Activated B cell treated with CpG ODN at 0.5 μM for 24 hours (primary cell): ENCODE measurements around the gene FES. TPM values are rescaled to one million over a fixed set of nuclear protein-coding genes. Genes with fewer than 3 reads are reported as not detected.

Source experiments
- ATAC-seq: fragments of 200-7000 bp; cut with Tn5 transposase; one replicate; pipeline ENCODE4 v1.10.0; 2021; ENCODE audit warnings: low read depth, mild to moderate bottlenecking, moderate library complexity
- CTCF ChIA-PET: fragments of 350-600 bp; sonication (Branson Sonifier 250); formaldehyde crosslinking; loops from one replicate; lab custom pipeline; 2021; ENCODE audit warnings: antibody characterized with exemption; lab: Charles Lee
- POLR2A ChIA-PET: fragments of 350-600 bp; sonication (Branson Sonifier 250); formaldehyde crosslinking; loops from one replicate; lab custom pipeline; 2021; ENCODE audit warnings: antibody characterized with exemption; lab: Charles Lee
- DNase-seq: peaks from one replicate; pipeline ENCODE4 v3.0.0; 2022
- H3K27ac Mint-ChIP-seq: one replicate; pipeline ENCODE4 v1.8.0; 2020; ENCODE audit warnings: mixed read lengths
- H3K27me3 Mint-ChIP-seq: one replicate; pipeline ENCODE4 v1.8.0; 2021; ENCODE audit warnings: mixed read lengths
- H3K36me3 Mint-ChIP-seq: one replicate; pipeline ENCODE4 v1.8.0; 2021; ENCODE audit warnings: low read depth, mixed read lengths
- H3K4me1 Mint-ChIP-seq: one replicate; pipeline ENCODE4 v1.8.0; 2021; ENCODE audit warnings: mixed read lengths
- H3K4me3 Mint-ChIP-seq: one replicate; pipeline ENCODE4 v1.8.0; 2020; ENCODE audit warnings: mild to moderate bottlenecking, mixed read lengths
- H3K9me3 Mint-ChIP-seq: one replicate; pipeline ENCODE4 v1.8.0; 2020; ENCODE audit warnings: mixed read lengths
- CTCF ChIP-seq: fragments of 200-600 bp; IDR thresholded peaks from one replicate; pipeline ENCODE4 v1.8.0; 2022; ENCODE audit warnings: antibody characterized with exemption, mild to moderate bottlenecking
- intact Hi-C: fragments of 100-400 bp; cut with micrococcal nuclease; formaldehyde crosslinking; loops from one replicate; pipeline ENCODE4 v1.15.1; 2024
- total RNA-seq: library from RNA; stranded (reverse); gene quantifications from 2 replicates; pipeline ENCODE4 v1.2.3, GENCODE V29; 2022

FES gene
- total RNA-seq, 1 donor from 2014 or later, result 27.4 TPM

DNA sequence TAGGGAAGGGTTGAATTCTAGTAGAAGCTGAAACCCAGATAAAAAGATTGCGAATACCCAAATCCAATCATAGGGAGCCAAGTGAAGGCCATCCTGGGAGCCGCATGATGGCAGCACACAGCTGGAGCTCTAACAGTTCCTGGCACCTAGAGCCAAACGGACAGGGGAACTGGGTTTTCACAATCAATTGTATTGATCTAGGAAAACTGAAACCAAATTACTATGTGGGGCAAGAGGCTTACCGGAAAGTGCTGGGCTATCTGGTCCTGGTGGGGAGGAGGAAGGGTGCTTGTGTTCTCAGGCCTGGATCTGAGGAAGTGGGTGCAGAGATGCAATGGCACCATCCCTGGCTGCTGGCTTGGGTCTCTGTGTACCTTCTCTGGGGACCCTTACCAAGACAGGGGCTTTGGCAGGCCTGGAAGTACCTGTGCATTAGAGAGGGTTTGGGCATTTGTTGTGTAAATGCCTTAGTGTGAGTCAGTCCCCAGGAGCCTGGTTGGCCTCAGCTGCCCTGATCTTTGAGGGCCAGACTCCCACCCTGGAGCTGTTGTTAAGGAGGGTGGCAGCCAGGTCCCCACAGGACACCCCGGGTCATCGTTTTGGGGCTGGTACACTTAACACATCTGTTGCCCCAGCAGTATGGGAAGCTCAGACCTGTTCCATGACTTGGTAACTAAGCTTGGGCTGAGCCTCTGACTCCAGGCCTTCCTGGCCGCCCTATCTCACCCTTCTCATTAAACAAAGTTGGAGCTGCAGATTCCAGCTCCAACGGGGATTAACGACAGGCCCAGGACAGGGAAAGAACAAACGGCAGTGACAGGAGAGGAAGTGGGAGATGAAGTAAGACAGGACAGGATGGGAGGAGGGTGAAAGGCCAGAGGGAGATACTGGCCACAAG, 24.8 kb upstream of the FES start:
- no peaks in the 10 kb centered on the region for H3K36me3 Mint-ChIP-seq
- DNase-seq (no peak), ATAC-seq (no peak)
- POLR2A ChIA-PET, result interaction anchor here (0.6 to 2.0 kb wide), 3 partner anchors 9 to 15 kb away, joined by 4 to 6 read pairs (median 6); partner anchors contain the start of gene FURIN
- intact Hi-C loops, result no loop called here
- no peak overlapping the region for H3K4me3 Mint-ChIP-seq
- no peaks in the 10 kb centered on the region for H3K9me3 Mint-ChIP-seq
- H3K27me3 Mint-ChIP-seq, result no peaks in the 10 kb centered on the region
- CTCF ChIA-PET, result interaction anchor here (0.7 kb wide), 1 partner anchor 72 kb away, joined by 5 read pairs; no protein-coding TSS in a partner anchor
- H3K4me1 Mint-ChIP-seq, result peaks cover 52% of the 10 kb centered on the region
- TF ChIP-seq CTCF, result no peak
- H3K27ac Mint-ChIP-seq, result peak overlapping the region; percentile 37

DNA sequence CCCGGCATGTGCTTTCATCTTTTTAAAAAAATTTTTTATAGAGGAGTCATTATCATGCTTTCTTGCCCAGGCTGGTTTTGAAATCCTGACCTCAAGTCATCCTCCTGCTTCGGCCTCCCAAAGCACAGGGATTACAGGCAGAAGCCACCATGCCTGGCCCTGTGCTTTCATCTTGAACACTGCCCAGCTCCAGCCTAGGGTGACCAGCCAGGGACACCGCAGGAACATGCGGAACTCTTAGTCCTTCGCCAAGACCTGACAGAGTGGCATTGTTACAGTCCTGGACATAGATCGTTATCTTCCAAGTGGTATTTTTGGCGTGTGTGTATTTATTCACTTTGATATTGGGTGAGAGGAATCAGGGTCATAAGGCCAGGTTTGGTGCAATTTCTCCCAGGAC, 23.9 kb upstream of the FES start:
- no peak for DNase-seq
- Mint-ChIP-seq H3K4me1 (peaks cover 42% of the 10 kb centered on the region), H3K36me3 (no peaks in the 10 kb centered on the region), H3K27ac (peak overlapping the region; percentile 20), H3K27me3 (no peaks in the 10 kb centered on the region), H3K9me3 (no peaks in the 10 kb centered on the region), H3K4me3 (no peak overlapping the region)
- ATAC-seq, result no peak
- POLR2A ChIA-PET, result no interaction called here
- TF ChIP-seq CTCF, result no peak
- intact Hi-C loops, result no loop called here
- CTCF ChIA-PET, result no interaction called here

DNA sequence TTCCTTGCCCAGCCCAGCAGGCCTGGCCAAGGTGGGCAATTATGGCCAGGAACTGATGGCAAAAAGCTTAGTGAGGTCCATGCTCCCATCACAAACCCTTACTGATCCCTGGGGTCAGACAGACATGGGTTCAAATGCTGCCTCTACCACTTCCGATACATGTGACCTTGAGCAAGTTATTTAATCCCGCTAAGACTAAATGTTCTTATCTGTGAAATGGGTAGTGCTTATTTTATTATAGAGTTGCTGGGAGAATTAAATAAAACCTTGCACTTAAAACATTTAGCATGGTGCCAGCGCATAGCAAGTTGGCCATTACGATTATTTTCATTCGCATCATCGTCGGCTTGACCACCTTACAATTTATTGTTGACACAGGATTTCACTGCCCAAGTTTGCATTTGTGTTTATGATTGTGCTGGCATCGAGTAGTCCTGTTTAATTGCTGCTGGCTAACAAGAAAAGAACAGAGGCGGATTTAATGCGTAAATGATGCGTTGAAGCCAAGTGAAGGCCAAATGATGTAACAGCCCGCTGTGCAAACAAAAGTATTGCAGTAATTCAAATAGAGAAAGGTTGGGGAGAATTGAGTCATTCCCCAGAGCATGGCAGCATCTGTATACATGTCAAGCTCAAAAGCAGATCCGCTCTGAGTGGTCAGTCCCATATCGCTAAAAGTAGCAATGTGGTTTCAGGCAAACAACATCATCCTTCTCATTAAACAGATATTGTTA, 23.2 kb upstream of the FES start:
- POLR2A ChIA-PET, result no interaction called here
- no peak for ATAC-seq
- Mint-ChIP-seq H3K4me1 (peaks cover 39% of the 10 kb centered on the region), H3K27me3 (no peaks in the 10 kb centered on the region), H3K36me3 (no peaks in the 10 kb centered on the region), H3K27ac (no peak overlapping the region), H3K9me3 (no peaks in the 10 kb centered on the region), H3K4me3 (no peak overlapping the region)
- intact Hi-C loops, result no loop called here
- TF ChIP-seq CTCF, result no peak
- CTCF ChIA-PET, result no interaction called here
- no peak for DNase-seq

DNA sequence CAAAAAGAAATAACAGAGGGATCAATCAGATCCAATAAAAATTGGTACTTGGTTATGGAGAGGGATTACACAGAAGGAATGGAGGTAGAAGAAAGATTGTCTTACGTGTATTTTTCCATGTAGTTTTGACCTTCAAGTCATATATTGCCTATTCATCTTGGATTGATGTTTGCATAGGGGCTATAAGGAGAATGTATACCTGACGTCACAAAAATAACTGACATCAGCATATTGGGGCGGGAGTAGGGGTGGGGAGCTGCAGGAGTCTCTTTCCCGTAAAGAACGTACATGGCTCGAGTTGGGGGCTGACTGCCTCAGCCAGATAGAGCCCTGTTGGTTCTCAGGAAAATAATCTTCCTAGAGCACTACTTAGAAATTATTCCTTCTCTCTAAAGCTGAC, 21.8 kb upstream of the FES start:
- ATAC-seq, result no peak

More for the DNA sequence above, 21.8 kb upstream of the FES start:
- Mint-ChIP-seq H3K27ac (no peak overlapping the region), H3K9me3 (no peaks in the 10 kb centered on the region), H3K4me3 (no peak overlapping the region), H3K27me3 (no peaks in the 10 kb centered on the region), H3K36me3 (no peaks in the 10 kb centered on the region), H3K4me1 (peaks cover 25% of the 10 kb centered on the region)
- no peak for DNase-seq
- ChIA-PET CTCF (no interaction called here), POLR2A (no interaction called here)
- intact Hi-C loops, result no loop called here
- no peak for TF ChIP-seq CTCF
